Ishikawa (cell line): ENCODE data around the gene ADGRB2.

ENCODE experiments used
- CEBPB ChIP-seq: IDR thresholded peaks from 2 replicates; pipeline ENCODE4 v1.6.1; 2012
- EP300 ChIP-seq: IDR thresholded peaks from 2 replicates; pipeline ENCODE4 v1.6.1; 2012; ENCODE audit warnings: borderline replicate concordance
- RAD21 ChIP-seq: IDR thresholded peaks from 2 replicates; pipeline ENCODE4 v1.6.1; 2012; ENCODE audit warnings: low read depth
- TEAD4 ChIP-seq: IDR thresholded peaks from 2 replicates; pipeline ENCODE4 v1.6.1; 2012
- TF ChIP-seq, protein P1 (sequence below): IDR thresholded peaks from 2 replicates; pipeline ENCODE4 v1.6.1; 2012; ENCODE audit warnings: low read depth, mild to moderate bottlenecking
- TF ChIP-seq, protein P2 (sequence below): IDR thresholded peaks from 2 replicates; pipeline ENCODE4 v1.6.1; 2012

DNA sequence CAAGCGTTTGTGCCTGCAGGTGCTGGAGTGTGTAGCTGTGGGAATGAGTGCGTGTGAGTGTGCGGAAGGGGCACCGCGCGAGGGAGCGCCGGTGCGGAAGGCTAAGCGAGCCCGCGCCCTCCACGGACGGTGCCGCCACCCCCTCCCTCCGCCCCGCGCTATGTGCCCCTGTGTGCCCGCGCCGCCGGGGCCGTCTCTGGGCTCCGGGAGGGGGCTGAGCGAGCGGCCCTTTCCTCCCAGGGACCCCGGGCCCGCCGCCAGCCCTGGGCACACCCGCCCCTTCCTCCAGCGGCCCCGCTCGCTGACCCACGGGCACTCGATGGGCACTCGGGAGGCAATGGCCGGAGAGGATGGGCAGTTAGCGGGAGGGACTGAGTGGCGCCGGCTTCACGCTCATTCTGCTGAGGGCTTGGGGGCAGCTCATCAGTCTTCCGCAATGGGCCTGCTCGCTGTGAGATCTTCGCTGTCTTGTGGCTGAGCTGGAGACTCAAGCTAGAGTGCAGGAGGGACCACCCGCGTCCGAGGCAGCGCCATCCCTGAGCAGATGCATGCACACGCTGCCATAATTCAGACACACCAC is 8.6 kb upstream of the ADGRB2 start:
- TF ChIP-seq, protein P1, sequence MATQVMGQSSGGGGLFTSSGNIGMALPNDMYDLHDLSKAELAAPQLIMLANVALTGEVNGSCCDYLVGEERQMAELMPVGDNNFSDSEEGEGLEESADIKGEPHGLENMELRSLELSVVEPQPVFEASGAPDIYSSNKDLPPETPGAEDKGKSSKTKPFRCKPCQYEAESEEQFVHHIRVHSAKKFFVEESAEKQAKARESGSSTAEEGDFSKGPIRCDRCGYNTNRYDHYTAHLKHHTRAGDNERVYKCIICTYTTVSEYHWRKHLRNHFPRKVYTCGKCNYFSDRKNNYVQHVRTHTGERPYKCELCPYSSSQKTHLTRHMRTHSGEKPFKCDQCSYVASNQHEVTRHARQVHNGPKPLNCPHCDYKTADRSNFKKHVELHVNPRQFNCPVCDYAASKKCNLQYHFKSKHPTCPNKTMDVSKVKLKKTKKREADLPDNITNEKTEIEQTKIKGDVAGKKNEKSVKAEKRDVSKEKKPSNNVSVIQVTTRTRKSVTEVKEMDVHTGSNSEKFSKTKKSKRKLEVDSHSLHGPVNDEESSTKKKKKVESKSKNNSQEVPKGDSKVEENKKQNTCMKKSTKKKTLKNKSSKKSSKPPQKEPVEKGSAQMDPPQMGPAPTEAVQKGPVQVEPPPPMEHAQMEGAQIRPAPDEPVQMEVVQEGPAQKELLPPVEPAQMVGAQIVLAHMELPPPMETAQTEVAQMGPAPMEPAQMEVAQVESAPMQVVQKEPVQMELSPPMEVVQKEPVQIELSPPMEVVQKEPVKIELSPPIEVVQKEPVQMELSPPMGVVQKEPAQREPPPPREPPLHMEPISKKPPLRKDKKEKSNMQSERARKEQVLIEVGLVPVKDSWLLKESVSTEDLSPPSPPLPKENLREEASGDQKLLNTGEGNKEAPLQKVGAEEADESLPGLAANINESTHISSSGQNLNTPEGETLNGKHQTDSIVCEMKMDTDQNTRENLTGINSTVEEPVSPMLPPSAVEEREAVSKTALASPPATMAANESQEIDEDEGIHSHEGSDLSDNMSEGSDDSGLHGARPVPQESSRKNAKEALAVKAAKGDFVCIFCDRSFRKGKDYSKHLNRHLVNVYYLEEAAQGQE = no peak
- TF ChIP-seq EP300 (no peak), RAD21 (no peak), CEBPB (no peak), TEAD4 (no peak)
- TF ChIP-seq, protein P2, sequence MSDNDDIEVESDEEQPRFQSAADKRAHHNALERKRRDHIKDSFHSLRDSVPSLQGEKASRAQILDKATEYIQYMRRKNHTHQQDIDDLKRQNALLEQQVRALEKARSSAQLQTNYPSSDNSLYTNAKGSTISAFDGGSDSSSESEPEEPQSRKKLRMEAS = no peak
